ENCODE data around the gene CCNY.

DNA sequence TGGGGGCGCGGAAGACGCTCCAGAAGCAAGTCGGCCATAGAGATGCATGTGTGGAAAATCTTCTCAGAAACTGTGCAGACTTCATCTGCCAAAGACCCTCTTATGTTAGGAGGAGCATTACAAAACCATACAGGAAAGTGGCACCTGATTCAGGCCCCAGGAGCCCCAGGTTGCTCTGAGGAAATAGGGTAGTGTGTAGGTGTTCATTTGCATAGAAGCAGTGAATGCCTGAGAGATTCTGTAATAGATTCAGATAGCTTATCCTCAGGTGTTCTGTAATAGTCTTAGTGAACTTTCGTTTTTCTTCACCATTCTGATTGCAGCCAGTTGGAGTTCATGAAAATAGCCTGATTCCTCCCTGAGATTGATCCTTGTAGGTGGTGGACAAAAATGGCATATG lies 162.4 kb downstream of the CCNY start:
- TF ChIP-seq, protein P1, sequence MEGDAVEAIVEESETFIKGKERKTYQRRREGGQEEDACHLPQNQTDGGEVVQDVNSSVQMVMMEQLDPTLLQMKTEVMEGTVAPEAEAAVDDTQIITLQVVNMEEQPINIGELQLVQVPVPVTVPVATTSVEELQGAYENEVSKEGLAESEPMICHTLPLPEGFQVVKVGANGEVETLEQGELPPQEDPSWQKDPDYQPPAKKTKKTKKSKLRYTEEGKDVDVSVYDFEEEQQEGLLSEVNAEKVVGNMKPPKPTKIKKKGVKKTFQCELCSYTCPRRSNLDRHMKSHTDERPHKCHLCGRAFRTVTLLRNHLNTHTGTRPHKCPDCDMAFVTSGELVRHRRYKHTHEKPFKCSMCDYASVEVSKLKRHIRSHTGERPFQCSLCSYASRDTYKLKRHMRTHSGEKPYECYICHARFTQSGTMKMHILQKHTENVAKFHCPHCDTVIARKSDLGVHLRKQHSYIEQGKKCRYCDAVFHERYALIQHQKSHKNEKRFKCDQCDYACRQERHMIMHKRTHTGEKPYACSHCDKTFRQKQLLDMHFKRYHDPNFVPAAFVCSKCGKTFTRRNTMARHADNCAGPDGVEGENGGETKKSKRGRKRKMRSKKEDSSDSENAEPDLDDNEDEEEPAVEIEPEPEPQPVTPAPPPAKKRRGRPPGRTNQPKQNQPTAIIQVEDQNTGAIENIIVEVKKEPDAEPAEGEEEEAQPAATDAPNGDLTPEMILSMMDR (IDR thresholded peaks at IDR 0.05) = no peak
- TF ChIP-seq EP300 (IDR thresholded peaks at IDR 0.05) (no peak), POLR2A (IDR thresholded peaks at IDR 0.05) (no peak)
